Activated CD8-positive, alpha-beta T cell treated with anti-CD3 and anti-CD28 coated beads for 36 hours (primary cell): Measurements from ENCODE around the gene RAB8A. TPM values are rescaled to one million over a fixed set of nuclear protein-coding genes. Genes with fewer than 3 reads are reported as not detected.

Experiments
- ATAC-seq: fragments of 200-7000 bp; cut with Tn5 transposase; one replicate; pipeline ENCODE4 v1.10.0; 2021; ENCODE audit warnings: mild to moderate bottlenecking, moderate library complexity
- CTCF ChIA-PET: fragments of 350-600 bp; sonication (Branson Sonifier 250); formaldehyde crosslinking; loops from one replicate; lab custom pipeline; 2021; ENCODE audit warnings: antibody characterized with exemption; lab: Charles Lee
- POLR2A ChIA-PET: fragments of 350-600 bp; sonication (Branson Sonifier 250); formaldehyde crosslinking; loops from one replicate; lab custom pipeline; 2021; ENCODE audit warnings: antibody characterized with exemption; lab: Charles Lee
- DNase-seq: peaks from one replicate; pipeline ENCODE4 v3.0.0-alpha.2; 2020
- H3K27ac Mint-ChIP-seq: one replicate; pipeline ENCODE4 v1.8.0; 2021; ENCODE audit warnings: mild to moderate bottlenecking, mixed read lengths
- H3K27me3 Mint-ChIP-seq: one replicate; pipeline ENCODE4 v1.8.0; 2021; ENCODE audit warnings: mixed read lengths
- H3K36me3 Mint-ChIP-seq: one replicate; pipeline ENCODE4 v1.8.0; 2021; ENCODE audit warnings: low read depth, mixed read lengths
- H3K4me1 Mint-ChIP-seq: one replicate; pipeline ENCODE4 v1.8.0; 2021; ENCODE audit warnings: low read depth, mixed read lengths
- H3K4me3 Mint-ChIP-seq: one replicate; pipeline ENCODE4 v1.8.0; 2021; ENCODE audit warnings: mild to moderate bottlenecking, moderate library complexity, mixed read lengths
- H3K9me3 Mint-ChIP-seq: one replicate; pipeline ENCODE4 v1.8.0; 2021; ENCODE audit warnings: mixed read lengths
- intact Hi-C: fragments of 100-400 bp; cut with micrococcal nuclease; formaldehyde crosslinking; loops from one replicate; pipeline ENCODE4 v1.10.0; 2022
- total RNA-seq, 2 experiments: library from RNA; stranded (reverse); gene quantifications; one replicate each; pipeline ENCODE4 v1.2.3, GENCODE V29; 2021
- TF ChIP-seq, protein P1 (sequence below): fragments of 200-600 bp; IDR thresholded peaks from one replicate; pipeline ENCODE4 v1.8.0; 2022; ENCODE audit warnings: antibody characterized with exemption, mild to moderate bottlenecking

Gene RAB8A
- total RNA-seq, 2 experiments from 2014 or later = 123 to 128 TPM

- ATAC-seq (no peak), DNase-seq (no peak)
- Mint-ChIP-seq H3K27ac (no peak overlapping the region), H3K4me1 (peaks cover 6% of the 10 kb centered on the region), H3K36me3 (peaks cover 5% of the 10 kb centered on the region), H3K27me3 (no peaks in the 10 kb centered on the region), H3K9me3 (no peaks in the 10 kb centered on the region), H3K4me3 (no peak overlapping the region)
- TF ChIP-seq, protein P1, sequence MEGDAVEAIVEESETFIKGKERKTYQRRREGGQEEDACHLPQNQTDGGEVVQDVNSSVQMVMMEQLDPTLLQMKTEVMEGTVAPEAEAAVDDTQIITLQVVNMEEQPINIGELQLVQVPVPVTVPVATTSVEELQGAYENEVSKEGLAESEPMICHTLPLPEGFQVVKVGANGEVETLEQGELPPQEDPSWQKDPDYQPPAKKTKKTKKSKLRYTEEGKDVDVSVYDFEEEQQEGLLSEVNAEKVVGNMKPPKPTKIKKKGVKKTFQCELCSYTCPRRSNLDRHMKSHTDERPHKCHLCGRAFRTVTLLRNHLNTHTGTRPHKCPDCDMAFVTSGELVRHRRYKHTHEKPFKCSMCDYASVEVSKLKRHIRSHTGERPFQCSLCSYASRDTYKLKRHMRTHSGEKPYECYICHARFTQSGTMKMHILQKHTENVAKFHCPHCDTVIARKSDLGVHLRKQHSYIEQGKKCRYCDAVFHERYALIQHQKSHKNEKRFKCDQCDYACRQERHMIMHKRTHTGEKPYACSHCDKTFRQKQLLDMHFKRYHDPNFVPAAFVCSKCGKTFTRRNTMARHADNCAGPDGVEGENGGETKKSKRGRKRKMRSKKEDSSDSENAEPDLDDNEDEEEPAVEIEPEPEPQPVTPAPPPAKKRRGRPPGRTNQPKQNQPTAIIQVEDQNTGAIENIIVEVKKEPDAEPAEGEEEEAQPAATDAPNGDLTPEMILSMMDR = no peak
- intact Hi-C loops = no loop called here
- ChIA-PET POLR2A (interaction anchor here (1.6 kb wide), 1 partner anchor 14 kb away, joined by 3 read pairs; no protein-coding TSS in a partner anchor), CTCF (interaction anchor here (1.3 to 2.9 kb wide), 2 partner anchors 139 to 202 kb away, joined by 3 to 25 read pairs; no protein-coding TSS in a partner anchor)
Measured at GRCh38 chr19:16180611-16181010, 68.9 kb downstream of the RAB8A start.

Other genes with a start within 250 kb of the RAB8A start
- gene CYP4F2, start 213.8 kb upstream of the RAB8A start, total RNA-seq = under 1 TPM in 1 of 2 experiments, not detected in 1; 0.18 TPM
- gene CYP4F11, start 177.4 kb upstream of the RAB8A start, total RNA-seq = not detected
- not detected for gene OR10H4, start 162.9 kb upstream of the RAB8A start, total RNA-seq
- gene TPM4, start 35.4 kb upstream of the RAB8A start, total RNA-seq = 100 to 1,000 TPM; 230 to 232 TPM
- 10 to 100 TPM; 23.5 to 25.5 TPM for gene HSH2D, start 31.8 kb downstream of the RAB8A start, total RNA-seq
- not detected for gene CIB3, start 61.6 kb downstream of the RAB8A start, total RNA-seq
- gene FAM32A, start 73.5 kb downstream of the RAB8A start, total RNA-seq = 10 to 100 TPM; 41.7 to 44.7 TPM
- 100 to 1,000 TPM in 1 of 2 experiments, 10 to 100 TPM in 1; 99.0 to 108 TPM for gene AP1M1, start 86.0 kb downstream of the RAB8A start, total RNA-seq
- gene KLF2, start 212.9 kb downstream of the RAB8A start, total RNA-seq = 1 to 10 TPM in 1 of 2 experiments, under 1 TPM in 1; 0.94 to 1.0 TPM